HG02970 (cell line): ENCODE data around the gene PSMG1.

ENCODE experiments used
- ATAC-seq: cut with Tn5 transposase; IDR thresholded peaks from one replicate; pipeline ENCODE4 v1.9.1; 2021; ENCODE audit warnings: mild to moderate bottlenecking, moderate library complexity, moderate number of reproducible peaks; ENCODE audit not compliant: unreplicated experiment, low FRiP score

PSMG1 gene

DNA sequence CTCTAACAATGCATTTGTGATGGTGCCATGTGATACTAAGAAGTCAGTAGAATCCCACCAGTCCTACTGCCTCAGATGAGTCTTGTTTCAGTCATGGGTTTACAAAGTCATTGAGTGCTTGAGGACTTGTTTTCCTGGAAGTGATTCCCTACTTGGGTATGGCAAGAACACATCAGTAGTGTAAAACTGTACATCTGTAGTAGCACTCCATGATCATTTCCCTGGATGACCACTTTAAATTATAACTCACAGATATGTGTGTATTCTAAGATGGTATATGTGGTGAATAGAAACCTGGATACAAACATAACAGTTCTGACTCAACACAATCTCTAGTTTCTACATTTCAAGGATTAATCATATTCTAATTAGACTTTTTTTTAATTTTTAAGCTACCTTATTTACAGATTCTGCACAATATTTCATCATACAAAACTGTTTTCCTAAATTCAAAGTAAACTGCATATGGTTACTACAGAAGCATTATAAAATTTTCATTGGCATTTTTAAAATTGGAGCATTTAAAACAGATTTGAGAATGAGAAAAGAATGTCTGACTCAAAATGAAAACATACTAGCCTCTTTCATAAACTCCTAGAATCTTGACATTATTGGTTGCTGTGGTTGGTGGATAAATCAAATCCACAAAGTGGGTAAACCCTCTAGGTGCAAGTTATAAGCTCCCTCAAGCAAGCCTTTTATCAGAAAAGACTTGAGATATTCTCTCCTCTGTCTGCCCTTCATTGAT is 6.8 kb upstream of the PSMG1 start:
- no peak for ATAC-seq

- ATAC-seq: no peak
These were observed 5.4 kb upstream of the PSMG1 start for GRCh38 chr21:39188521-39189139.

DNA sequence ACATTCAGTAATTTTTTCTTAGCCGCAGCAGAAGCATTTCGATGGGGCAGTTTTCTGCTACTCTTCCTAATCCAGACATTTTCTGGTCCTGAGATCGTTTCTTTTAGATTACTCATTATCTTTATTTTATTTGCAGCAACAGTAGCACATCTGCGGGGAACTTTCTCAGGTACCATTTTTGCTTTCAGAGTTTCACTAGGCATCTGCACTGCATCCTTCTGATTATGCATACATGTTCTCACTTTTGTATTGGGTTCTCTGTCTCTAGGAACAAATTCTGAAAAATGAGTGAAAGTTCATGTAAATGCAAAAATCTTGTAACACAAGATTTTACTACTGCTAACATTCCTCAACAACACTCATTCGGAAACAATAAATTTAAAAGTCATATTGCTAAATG is 3.9 kb upstream of the PSMG1 start:
- no peak for ATAC-seq

GRCh38 chr21:39186676-39187075 is 3.4 kb upstream of the PSMG1 start:
- no peak for ATAC-seq

- ATAC-seq: no peak
These were observed 1.9 kb upstream of the PSMG1 start for GRCh38 chr21:39185157-39185556.

GRCh38 chr21:39184050-39184980 is 1.1 kb upstream of the PSMG1 start:
- no peak for ATAC-seq

DNA sequence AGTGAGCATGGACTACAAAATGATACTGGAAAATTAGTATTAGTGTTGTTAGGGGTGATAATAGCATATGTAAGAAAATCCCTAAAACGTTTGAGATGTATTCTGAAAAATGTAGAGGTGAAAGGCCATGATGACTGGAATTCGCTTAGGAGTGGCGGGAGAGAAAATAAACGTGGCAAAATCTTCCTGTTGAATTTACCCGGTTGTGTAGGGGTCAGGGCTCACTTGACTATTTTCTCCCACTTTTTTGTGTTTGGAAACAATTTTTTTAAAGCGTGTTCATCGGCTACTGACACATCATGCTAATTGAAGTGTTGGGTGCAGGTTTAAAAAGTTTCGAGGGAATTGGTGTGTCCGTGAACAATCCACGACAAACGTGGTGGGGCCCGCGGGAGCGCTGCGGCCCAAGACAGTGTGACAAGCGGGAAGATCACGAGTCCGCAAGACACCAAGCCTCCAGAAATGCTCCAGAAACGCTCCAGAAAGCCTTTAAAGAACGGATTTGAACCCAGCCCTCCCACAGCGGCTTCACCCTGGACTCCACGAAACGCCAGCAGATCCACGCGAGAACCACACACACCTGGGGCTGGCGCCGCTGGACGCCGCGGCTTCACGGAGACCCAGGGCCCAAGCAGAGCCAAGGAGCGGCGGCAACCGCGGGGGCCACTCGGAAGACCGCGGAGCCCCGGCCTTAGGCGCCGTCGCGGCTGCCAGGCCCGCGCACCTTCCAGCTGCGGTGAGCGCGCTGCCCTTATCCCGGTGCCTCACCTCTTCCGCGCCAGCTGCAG is 573 bp downstream of the PSMG1 start:
- ATAC-seq: no peak

DNA sequence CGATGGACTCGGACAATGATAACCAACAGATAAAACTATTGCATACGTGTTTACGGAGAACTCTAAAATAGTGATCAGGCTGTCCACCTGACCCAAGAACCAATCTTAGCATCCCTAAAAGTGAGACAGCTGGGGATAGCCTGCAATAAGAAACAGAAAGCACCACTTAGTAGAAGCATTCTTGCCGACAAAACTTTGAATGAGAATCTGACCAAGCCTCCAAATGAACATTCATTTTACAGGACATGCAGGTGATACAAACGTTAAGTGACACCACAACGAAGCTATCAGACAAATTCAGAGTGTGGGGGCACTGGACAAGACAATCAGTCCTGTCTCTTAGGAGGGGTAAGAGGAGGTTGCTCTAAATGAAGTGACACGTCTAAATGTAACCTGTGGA is 1.2 kb downstream of the PSMG1 start:
- no peak for ATAC-seq

DNA sequence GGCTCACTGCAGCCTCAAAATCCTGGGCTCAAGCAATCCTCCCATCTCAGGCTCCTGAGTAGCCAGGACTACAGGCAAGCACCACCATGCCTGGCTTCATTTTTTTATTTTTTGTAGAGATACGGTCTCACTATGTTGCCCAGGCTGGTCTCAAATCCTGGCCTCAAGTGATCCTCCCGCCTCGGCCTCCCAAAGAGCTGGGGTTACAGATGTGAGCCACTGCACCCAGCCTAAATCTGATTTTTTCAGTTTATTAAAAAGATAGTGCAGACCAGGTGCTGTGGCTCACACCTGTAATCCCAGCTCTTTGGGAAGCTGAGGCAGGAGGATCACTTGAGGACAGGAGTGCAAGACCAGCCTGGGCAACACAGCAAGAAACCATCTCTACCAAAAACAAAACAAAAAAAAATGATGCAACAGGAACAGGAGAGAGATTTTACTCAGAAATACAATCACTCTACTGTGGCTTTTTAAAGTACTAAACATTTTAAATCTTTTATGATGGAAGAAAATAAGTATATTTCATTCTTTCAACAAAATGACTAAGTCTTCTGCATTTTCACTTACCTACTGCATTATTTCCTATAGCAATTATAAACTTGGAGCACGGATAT is 1.9 kb downstream of the PSMG1 start:
- ATAC-seq: no peak

DNA sequence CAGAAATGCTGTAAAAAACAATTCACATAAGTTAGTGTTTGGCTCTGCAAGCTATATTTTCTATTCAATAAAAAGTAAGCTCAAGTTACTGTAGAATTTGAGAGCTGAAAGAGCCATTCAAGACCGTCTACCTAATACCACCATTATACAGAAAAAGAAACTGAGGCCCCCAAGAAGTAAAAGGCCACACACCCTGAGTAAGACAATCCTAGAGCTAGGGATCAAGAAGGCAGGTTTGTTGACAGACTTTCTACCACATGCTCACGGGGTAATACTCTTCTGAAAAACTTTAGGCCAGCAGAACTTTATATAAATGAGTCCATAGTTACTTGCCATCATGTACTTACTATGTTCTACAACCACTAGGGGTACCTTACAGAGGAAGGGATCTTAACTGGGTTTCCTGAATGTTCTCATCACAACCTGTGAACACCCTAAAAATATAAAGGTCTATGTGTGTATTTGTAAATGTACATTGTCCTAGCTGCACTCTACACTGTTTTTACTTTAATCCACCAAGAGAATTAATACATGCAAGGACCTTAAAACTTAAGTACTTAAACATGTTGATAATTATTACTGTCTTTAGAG is 2.7 kb downstream of the PSMG1 start:
- ATAC-seq: no peak

GRCh38 chr21:39178421-39178820 is 4.8 kb downstream of the PSMG1 start:
- ATAC-seq: no peak

DNA sequence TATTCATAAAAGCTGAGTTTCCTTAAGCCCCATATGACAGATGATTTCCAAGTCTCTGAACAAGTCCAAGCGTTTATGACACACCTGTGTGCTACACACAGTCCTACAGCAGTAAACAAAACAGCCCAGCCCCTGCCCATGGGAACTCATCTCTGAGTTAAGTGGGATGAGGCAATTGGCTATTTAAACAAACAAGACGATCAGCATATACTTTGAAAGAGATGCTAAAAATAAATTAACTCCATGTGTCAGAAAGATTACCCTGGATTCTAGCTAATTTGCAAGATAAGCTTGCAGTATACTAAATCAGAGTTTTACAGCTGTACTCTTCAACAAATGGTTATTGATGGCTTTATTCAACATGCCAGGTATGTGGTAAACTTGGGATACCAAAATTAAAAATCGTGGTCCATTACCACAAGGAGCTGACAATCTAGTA is 7.0 kb downstream of the PSMG1 start:
- ATAC-seq: no peak

DNA sequence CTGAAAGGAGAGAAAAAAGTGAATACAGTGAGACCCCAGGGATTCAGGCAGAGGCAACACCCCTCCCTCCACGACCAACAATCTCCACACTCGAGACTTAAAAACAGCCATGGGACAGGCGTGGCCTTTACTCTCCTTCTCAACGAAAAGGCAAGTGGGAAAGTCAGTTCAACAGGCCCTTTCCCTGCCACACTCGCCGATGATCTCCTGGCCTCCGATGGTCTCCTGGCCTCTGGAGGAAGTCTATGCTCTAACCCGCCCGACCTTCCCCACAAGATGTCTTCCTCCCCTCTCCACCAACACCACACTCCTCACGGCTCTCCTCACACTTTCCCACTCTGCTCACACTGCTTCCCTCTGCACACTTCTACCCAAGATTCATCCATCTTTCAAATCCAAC is 7.6 kb downstream of the PSMG1 start:
- no peak for ATAC-seq

DNA sequence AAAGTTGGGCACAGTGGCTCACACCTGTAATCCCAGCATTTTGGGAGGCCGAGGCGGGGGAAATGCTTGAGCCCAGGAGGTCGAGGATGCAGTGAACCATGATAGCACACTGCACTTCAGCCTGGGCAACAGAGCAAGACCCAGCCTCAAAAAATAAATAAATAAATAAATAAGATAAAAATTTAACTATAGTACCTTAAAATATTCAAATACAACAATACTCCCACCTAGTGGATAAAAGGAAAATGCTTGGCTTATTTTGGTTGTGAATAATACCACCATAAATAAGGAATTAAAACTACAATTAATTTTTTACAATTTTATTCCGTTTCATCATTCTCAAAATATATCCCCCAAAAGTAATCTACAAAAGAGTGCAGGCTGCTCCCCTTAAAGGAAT is 8.1 kb downstream of the PSMG1 start:
- ATAC-seq: no peak

- ATAC-seq: no peak
These were observed 9.3 kb downstream of the PSMG1 start for GRCh38 chr21:39173716-39174680.

GRCh38 chr21:39169906-39170305 is 13.3 kb downstream of the PSMG1 start:
- ATAC-seq: no peak

GRCh38 chr21:39168800-39169199 is 14.5 kb downstream of the PSMG1 start:
- no peak for ATAC-seq

DNA sequence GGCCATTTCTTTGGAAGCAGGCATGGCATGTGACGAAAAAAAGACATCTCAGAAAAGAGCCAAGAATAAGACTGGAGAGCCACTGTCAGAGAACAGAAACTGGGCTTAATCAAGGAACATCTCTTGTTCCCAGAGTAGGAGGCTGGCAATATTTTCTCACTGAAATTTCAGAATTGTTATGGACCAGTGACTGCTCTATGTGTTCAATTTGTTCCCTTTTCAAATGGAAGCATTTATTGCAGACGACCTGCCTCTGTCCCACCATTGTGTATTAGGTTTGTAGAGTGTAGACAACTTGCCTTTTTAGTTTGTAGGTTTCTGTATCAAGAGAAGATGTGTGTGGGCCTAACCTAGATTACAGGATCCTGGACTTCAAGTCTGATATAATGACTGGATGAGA is 18.7 kb downstream of the PSMG1 start:
- no peak for ATAC-seq

DNA sequence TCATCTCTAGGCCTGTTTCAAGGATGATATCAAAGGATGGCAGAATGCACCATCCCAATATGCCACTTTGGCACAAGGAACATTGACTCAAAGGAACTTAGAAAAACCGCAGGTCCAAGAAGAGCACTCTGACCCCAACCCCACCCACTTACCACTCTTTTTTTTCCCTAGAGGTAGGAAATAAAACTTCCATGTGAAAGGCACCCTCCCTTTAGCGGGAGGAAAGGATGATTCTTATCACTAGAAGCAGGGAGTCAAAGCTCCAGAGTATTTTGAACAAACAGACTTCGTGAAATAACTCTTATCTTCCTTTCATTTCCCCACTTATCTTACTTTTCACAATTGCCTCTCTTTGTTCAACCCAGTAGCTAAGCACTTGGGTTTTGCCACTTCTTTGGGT is 22.2 kb downstream of the PSMG1 start:
- ATAC-seq: no peak
